Astrocyte of the spinal cord (primary cell): Measurements from ENCODE around the gene BDKRB2.

Source experiments
- DNase-seq: peaks from one replicate; pipeline ENCODE4 v3.0.0; 2011; ENCODE audit warnings: low read depth, low spot score
- H3K4me3 ChIP-seq: 2 replicates; pipeline ENCODE4 v1.5.1; 2011; ENCODE audit warnings: low read depth, mild to moderate bottlenecking, low read length, moderate library complexity
- CTCF ChIP-seq: IDR thresholded peaks from 2 replicates; pipeline ENCODE4 v1.5.1; 2012; ENCODE audit warnings: low read depth, mild to moderate bottlenecking, low read length, inconsistent platforms
- in situ Hi-C: cut with HindIII; loops from 2 replicates; pipeline ENCODE4 v1.10.0; 2017; ENCODE audit warnings: low sequenced_read_pairs

BDKRB2 gene

DNA sequence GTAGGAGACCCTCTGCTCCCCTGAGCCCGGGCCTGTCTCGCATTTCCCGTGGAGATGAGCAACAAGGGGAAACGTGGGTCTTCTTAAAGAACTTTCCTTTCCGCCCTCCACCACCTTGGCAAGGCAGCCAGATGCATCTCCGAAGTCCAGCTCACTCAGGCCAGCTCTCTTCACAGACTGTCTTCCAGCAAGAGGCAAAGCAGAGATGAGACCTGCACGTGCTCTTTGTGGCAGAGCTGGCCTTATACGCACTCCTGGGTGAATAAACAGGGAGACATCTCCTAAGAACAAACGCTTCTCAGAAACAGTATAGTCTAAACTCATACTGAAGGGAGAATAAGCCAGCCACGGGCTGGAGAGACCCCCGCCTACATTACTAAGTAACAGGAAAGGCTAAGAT lies 50.0 kb downstream of the BDKRB2 start:
- no peak overlapping the region for H3K4me3 ChIP-seq
- no peak for DNase-seq
- in situ Hi-C loops: no loop called here
- TF ChIP-seq CTCF: no peak

GRCh38 chr14:96255501-96256366 lies 51.1 kb downstream of the BDKRB2 start, which contains the start of gene BDKRB1:
BDKRB1 (plus strand) TSS chr14:96256210; CDS start chr14:96263683, 7,473 bp downstream.
- no peak for TF ChIP-seq CTCF
- DNase-seq: peak; percentile 32
- no peak within 1 kb of the TSS for H3K4me3 ChIP-seq
- in situ Hi-C loops: no loop called here

- DNase-seq: no peak
- H3K4me3 ChIP-seq: no peak overlapping the region
- in situ Hi-C loops: no loop called here
- no peak for TF ChIP-seq CTCF
These were observed 51.8 kb downstream of the BDKRB2 start for GRCh38 chr14:96256407-96256806.

DNA sequence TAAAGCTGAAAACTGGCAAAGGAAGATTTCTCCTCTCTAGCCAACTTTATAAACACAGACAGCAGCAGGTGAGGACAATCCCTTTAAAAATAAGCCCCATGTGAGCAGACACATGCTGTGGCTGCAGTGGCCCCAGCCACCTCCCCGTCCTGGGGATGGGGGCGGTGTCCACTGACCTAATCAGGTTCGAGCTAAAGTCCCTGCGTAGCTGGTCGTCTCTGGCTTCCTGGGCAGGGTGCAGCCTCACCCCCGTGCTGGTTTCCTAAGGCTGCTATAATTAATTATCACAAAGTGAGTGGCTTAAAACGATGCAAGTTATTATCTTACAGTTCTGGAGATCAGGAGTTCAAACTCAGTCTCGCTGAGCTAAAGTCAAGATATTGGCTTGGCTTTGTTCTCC lies 52.4 kb downstream of the BDKRB2 start:
- no peak for TF ChIP-seq CTCF
- no peak for DNase-seq
- in situ Hi-C loops: no loop called here
- no peak overlapping the region for H3K4me3 ChIP-seq

DNA sequence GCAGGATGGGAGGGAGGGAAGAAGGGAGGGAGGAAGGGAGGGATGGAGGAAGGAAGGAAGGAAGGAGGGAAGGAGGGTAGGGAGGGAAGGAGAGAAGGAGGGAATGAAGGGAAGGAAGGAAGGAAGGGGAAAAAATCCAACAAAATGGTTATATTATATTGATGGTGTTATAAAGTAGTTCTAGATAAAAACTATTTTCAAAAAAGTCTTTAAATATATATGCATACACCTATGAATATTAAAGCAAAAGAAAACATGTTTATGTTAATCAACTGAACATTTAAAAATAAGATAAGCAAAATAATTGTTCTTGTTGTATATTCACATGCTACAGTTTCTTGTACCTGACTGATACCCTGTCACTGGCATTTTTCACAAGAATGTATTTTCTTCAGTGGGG lies 53.3 kb downstream of the BDKRB2 start:
- TF ChIP-seq CTCF: no peak
- H3K4me3 ChIP-seq: no peak overlapping the region
- no peak for DNase-seq
- in situ Hi-C loops: no loop called here

DNA sequence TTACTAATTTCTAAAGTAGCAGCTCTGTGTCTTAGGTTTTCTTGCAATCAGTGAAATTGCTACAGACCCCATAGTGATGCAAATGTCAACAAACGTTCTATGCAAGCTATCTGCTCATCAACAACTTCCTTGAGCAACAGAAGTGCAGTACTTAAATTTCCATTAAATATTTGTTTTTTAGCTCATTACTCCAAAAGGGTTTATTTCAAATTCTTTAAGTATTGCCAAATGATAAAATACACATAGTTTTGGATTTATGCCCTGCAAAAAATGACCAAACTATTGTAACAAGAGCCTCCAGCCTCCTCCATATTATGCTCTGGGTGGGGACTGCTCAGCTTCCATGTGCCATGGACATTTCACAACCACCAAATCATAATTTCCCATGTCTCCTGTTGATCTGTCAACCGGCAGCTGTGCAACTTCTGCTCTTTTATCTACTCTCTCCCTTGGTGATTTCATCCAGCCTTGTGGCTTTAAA lies 55.7 kb downstream of the BDKRB2 start:
- in situ Hi-C loops: no loop called here
- H3K4me3 ChIP-seq: no peak overlapping the region
- DNase-seq: no peak
- no peak for TF ChIP-seq CTCF
